CD8-positive, alpha-beta memory T cell (primary cell): Measurements from ENCODE around the gene JAK2. TPM values are rescaled to one million over a fixed set of nuclear protein-coding genes. Genes with fewer than 3 reads are reported as not detected.
"Not testable (repeated sequence)": the region's sequence is repeated elsewhere in the genome, so short reads cannot be mapped to it uniquely, and the experiment has no call there.

Source experiments
- CTCF ChIA-PET: fragments of 350-600 bp; sonication (Branson Sonifier 250); formaldehyde crosslinking; loops from one replicate; lab custom pipeline; 2021; ENCODE audit warnings: antibody characterized with exemption; lab: Charles Lee
- POLR2A ChIA-PET: fragments of 350-600 bp; sonication (Branson Sonifier 250); formaldehyde crosslinking; loops from one replicate; lab custom pipeline; 2021; ENCODE audit warnings: antibody characterized with exemption; lab: Charles Lee
- DNase-seq, 5 donors: peaks; one replicate each; pipeline versions ENCODE4 v3.0.0 to v3.0.0-alpha.2; 2020 to 2022; ENCODE audit warnings: mixed read lengths in 1 of 5
- H3K27ac ChIP-seq: one replicate; pipeline ENCODE4 v1.7.0; 2013; ENCODE audit warnings: low read depth, mild to moderate bottlenecking, low read length, moderate library complexity
- H3K27me3 ChIP-seq: 2 replicates; pipeline ENCODE4 v1.7.0; 2013; ENCODE audit warnings: low read length, mild to moderate bottlenecking; ENCODE audit not compliant: insufficient read depth, poor library complexity, severe bottlenecking
- H3K36me3 ChIP-seq: 2 replicates; pipeline ENCODE4 v1.7.0; 2013; ENCODE audit warnings: mild to moderate bottlenecking, low read length, moderate library complexity; ENCODE audit not compliant: insufficient read depth
- H3K4me1 ChIP-seq: 2 replicates; pipeline ENCODE4 v1.7.0; 2013; ENCODE audit warnings: mild to moderate bottlenecking, low read length, moderate library complexity; ENCODE audit not compliant: insufficient read depth
- H3K4me3 ChIP-seq: 2 replicates; pipeline ENCODE4 v1.7.0; 2013; ENCODE audit warnings: mild to moderate bottlenecking, low read length
- H3K9me3 ChIP-seq: 2 replicates; pipeline ENCODE4 v1.7.0; 2013; ENCODE audit warnings: mild to moderate bottlenecking, low read length
- H3K27ac Mint-ChIP-seq, 8 donors: one replicate each; pipeline ENCODE4 v1.8.0; 2020 to 2021; ENCODE audit warnings: mixed read lengths in 8 of 8, mild to moderate bottlenecking in 6 of 8, inconsistent platforms in 3 of 8, moderate library complexity in 3 of 8
- H3K27me3 Mint-ChIP-seq, 2 donors: one replicate each; pipeline ENCODE4 v1.8.0; 2020 to 2021; ENCODE audit warnings: mixed read lengths in 2 of 2, mild to moderate bottlenecking in 1 of 2, moderate library complexity in 1 of 2
- H3K36me3 Mint-ChIP-seq, 3 donors: one replicate each; pipeline ENCODE4 v1.8.0; 2020 to 2021; ENCODE audit warnings: mixed read lengths in 3 of 3, inconsistent platforms in 1 of 3, mild to moderate bottlenecking in 1 of 3
- H3K4me1 Mint-ChIP-seq, 3 donors: one replicate each; pipeline ENCODE4 v1.8.0; 2020 to 2021; ENCODE audit warnings: mixed read lengths in 3 of 3, inconsistent platforms in 1 of 3, mild to moderate bottlenecking in 1 of 3
- H3K4me3 Mint-ChIP-seq, 7 donors: one replicate each; pipeline ENCODE4 v1.8.0; 2020 to 2021; ENCODE audit warnings: mixed read lengths in 7 of 7, mild to moderate bottlenecking in 6 of 7, moderate library complexity in 4 of 7, inconsistent platforms in 2 of 7
- H3K9me3 Mint-ChIP-seq, 5 donors: one replicate each; pipeline ENCODE4 v1.8.0; 2020 to 2022; ENCODE audit warnings: mixed read lengths in 5 of 5, mild to moderate bottlenecking in 3 of 5, moderate library complexity in 2 of 5, inconsistent platforms in 1 of 5
- polyA plus RNA-seq: library from polyadenylated mRNA; unstranded; fragments of 300-500 nt; fragmentation: Illumina TruSeq; gene quantifications from one replicate; pipeline ENCODE4 v1.2.3, GENCODE V29; 2021
- total RNA-seq, 2 experiments: library from RNA; stranded (reverse); gene quantifications; one replicate each; pipeline ENCODE4 v1.2.3, GENCODE V29; 2021

Gene JAK2
- total RNA-seq (10 to 100 TPM; 24.9 to 25.1 TPM), polyA plus RNA-seq (9.6 TPM)

DNA sequence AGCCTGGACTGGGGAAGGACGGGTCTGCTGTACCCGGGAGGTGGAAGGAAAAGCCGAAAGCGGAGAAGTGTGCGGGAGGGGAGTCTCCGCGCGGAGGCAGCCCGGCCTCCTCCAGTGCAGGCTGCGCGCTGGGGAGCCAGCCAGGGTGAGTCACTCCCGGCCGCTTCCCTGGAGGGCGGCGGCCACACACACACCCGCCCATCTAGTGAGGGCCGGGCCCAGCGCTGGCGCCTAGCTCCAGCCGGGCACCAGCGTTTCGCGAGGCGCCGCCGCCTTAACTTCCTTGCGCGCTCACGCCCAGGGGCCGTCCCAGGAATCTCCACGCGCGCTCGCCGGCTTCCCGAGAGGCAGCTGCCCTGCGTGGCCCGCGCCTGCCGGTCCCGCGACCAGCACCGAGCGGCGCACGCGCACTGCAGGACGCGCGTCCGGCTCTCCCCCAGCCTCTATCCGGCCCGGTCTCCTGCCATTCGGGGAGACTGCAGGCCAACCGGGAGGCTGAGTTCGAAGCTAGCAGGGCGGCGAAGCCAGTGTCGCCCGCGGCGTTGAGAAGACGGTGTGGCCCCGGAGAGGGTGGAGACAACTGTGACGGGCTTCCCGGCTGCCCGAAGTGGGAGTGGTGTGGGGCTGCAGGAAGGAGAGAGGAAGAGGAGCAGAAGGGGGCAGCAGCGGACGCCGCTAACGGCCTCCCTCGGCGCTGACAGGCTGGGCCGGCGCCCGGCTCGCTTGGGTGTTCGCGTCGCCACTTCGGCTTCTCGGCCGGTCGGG lies at the start of gene JAK2:
JAK2 (plus strand) TSS at position 652 of the 765 bp plus-strand sequence. CDS start 36,716 bp downstream, outside the sequence.
- no peaks in the 10 kb centered on the region for H3K27me3 ChIP-seq
- peak; percentile 74 to 88 (median 78) for DNase-seq
- no peaks in the 10 kb centered on the region for H3K27me3 Mint-ChIP-seq
- H3K27ac Mint-ChIP-seq: peak within 1 kb of the TSS; percentile 81 to 96 (median 90)
- peaks cover 27 to 34% (median 28%) of the 10 kb centered on the region in 3 donors for H3K4me1 Mint-ChIP-seq
- ChIA-PET POLR2A (interaction anchor here (0.5 to 1.6 kb wide), 8 partner anchors 15 to 1773 kb away, joined by 3 to 14 read pairs (median 3); partner anchors contain the start of genes AK3, KDM4C, RCL1 and RIC1), CTCF (interaction anchor here (0.7 to 5.4 kb wide), 10 partner anchors 9 to 644 kb away, joined by 3 to 93 read pairs (median 4); partner anchors contain the start of genes AK3 and RCL1)
- peak within 1 kb of the TSS; percentile 88 to 93 (median 92) for H3K4me3 Mint-ChIP-seq
- H3K27ac ChIP-seq: peak within 1 kb of the TSS; percentile 74
- peak within 1 kb of the TSS; percentile 44 for H3K4me3 ChIP-seq
- no peaks in the 10 kb centered on the region for H3K36me3 ChIP-seq
- H3K36me3 Mint-ChIP-seq: peaks cover 0 to 9% (median 0%) of the 10 kb centered on the region in 3 donors
- H3K9me3 Mint-ChIP-seq: no peaks in the 10 kb centered on the region
- no peaks in the 10 kb centered on the region for H3K9me3 ChIP-seq
- peaks cover 34% of the 10 kb centered on the region for H3K4me1 ChIP-seq

DNA sequence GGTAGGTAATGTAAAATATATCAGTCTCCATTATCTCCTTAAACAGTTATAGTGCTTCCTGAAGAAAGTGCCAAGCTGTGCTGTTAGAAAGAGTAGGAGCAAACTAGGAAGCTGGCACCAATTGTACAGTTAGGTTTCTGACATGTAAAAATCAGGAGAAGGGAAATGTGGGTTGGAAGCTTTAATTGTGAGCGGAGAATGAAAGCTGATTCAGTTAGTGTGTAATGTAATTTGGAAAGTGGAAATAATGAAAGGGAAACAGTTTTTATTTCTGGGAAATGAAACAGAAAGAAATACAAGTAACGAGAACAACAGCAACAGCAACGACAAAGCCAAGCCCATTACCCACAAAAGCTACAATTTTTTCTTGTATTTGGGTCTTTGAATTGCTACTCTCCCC lies 48.8 kb upstream of the JAK2 start:
- Mint-ChIP-seq H3K4me3 (peak overlapping the region in 3 of 7 donors; percentile 44 to 67 (median 47)), H3K36me3 (peaks cover 0 to 2% (median 0%) of the 10 kb centered on the region in 3 donors), H3K9me3 (no peaks in the 10 kb centered on the region), H3K27ac (peak overlapping the region in 5 of 8 donors; percentile 13 to 78 (median 40)), H3K27me3 (peaks cover 0 to 1% of the 10 kb centered on the region in 2 donors), H3K4me1 (peaks cover 36 to 53% (median 41%) of the 10 kb centered on the region in 3 donors)
- Histone ChIP-seq H3K27ac (no peak overlapping the region), H3K4me3 (no peak overlapping the region), H3K4me1 (peaks cover 31% of the 10 kb centered on the region), H3K27me3 (no peaks in the 10 kb centered on the region), H3K9me3 (no peaks in the 10 kb centered on the region), H3K36me3 (no peaks in the 10 kb centered on the region)
- no peak for DNase-seq
- CTCF ChIA-PET: no interaction called here
- POLR2A ChIA-PET: no interaction called here

DNA sequence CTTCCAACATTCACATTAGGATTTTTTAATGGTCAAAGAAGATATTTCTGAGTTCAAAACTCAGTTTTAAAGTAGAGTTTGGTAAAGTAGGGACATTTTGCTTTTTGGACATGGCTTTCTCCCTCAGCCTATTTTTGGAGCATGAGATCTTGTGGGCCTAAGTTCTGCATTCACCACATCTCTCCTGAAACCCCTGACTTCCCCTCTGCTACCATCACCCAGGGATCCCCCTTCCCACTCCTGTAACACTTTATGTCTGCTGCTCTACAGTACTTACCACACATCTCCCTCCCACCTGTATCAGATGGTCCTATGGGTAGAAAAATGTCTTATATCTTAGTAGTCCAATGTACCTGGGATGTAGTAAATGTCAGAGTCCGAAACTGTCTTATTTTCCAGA lies 48.2 kb upstream of the JAK2 start:
- no peak for DNase-seq
- H3K4me1 Mint-ChIP-seq: peaks cover 36 to 53% (median 41%) of the 10 kb centered on the region in 3 donors
- ChIA-PET CTCF (no interaction called here), POLR2A (no interaction called here)
- no peaks in the 10 kb centered on the region for H3K9me3 ChIP-seq
- no peaks in the 10 kb centered on the region for H3K9me3 Mint-ChIP-seq
- H3K27ac ChIP-seq: no peak overlapping the region
- H3K27me3 ChIP-seq: no peaks in the 10 kb centered on the region
- H3K4me3 Mint-ChIP-seq: peak overlapping the region in 3 of 7 donors; percentile 53 to 62 (median 58)
- H3K36me3 Mint-ChIP-seq: peaks cover 0 to 2% (median 0%) of the 10 kb centered on the region in 3 donors
- H3K36me3 ChIP-seq: no peaks in the 10 kb centered on the region
- peaks cover 31% of the 10 kb centered on the region for H3K4me1 ChIP-seq
- peaks cover 0 to under 1% of the 10 kb centered on the region in 2 donors for H3K27me3 Mint-ChIP-seq
- H3K27ac Mint-ChIP-seq: peak overlapping the region in 6 of 8 donors; percentile 11 to 80 (median 21)
- no peak overlapping the region for H3K4me3 ChIP-seq

DNA sequence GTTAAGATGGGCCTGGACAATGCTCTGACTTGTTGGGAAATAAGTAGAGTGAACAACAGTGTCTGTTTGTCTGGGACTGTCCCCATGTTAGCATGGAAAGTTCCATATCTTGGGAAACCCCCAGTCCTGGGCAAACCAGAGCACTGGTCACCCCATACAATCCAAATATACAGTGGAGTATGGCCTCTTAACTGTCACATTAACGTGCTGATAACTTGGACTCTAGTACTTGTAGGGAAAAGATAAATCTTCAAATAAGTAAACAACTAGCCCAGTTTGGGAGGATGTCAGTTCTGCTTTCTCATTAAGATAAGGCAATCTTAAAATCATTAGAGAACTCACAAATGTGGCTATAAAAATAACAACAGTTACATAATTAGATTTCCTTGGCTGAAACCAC lies 47.6 kb upstream of the JAK2 start:
- CTCF ChIA-PET: no interaction called here
- no peak for DNase-seq
- Mint-ChIP-seq H3K9me3 (no peaks in the 10 kb centered on the region), H3K4me1 (peaks cover 39 to 53% (median 44%) of the 10 kb centered on the region in 3 donors), H3K36me3 (no peaks in the 10 kb centered on the region), H3K27me3 (no peaks in the 10 kb centered on the region), H3K27ac (peak overlapping the region in 2 of 8 donors; percentile 20 to 54), H3K4me3 (peak overlapping the region in 3 of 7 donors; percentile 20 to 42 (median 23))
- no peaks in the 10 kb centered on the region for H3K9me3 ChIP-seq
- no peak overlapping the region for H3K4me3 ChIP-seq
- H3K27me3 ChIP-seq: no peaks in the 10 kb centered on the region
- H3K36me3 ChIP-seq: no peaks in the 10 kb centered on the region
- POLR2A ChIA-PET: no interaction called here
- H3K27ac ChIP-seq: no peak overlapping the region
- H3K4me1 ChIP-seq: peaks cover 31% of the 10 kb centered on the region

DNA sequence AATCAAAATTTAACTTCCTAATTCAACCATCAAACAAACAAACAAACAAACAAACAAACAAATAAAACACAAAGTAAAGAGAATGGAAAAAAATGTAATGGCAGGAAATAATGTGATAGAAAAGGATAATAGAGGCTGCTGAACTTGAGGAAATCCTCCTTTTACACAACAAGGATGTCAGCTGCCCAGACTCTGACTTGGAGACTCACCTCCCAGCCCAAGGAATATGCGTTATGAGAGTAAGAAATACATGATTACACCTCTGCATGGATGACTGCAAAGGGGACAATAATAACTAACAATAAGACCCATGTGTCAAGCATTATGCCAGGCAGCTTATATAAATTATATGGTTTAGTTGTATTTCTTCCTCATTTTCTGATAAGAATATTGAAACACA lies 46.6 kb upstream of the JAK2 start:
- POLR2A ChIA-PET: no interaction called here
- H3K4me1 ChIP-seq: peaks cover 31% of the 10 kb centered on the region
- H3K27ac ChIP-seq: no peak overlapping the region
- Mint-ChIP-seq H3K4me3 (peak overlapping the region in 5 of 7 donors; percentile 6 to 57 (median 31)), H3K9me3 (no peaks in the 10 kb centered on the region), H3K27me3 (no peaks in the 10 kb centered on the region), H3K4me1 (peaks cover 40 to 53% (median 44%) of the 10 kb centered on the region in 3 donors), H3K36me3 (no peaks in the 10 kb centered on the region), H3K27ac (peak overlapping the region in 5 of 8 donors; percentile 5 to 75 (median 48))
- CTCF ChIA-PET: no interaction called here
- H3K4me3 ChIP-seq: no peak overlapping the region
- no peaks in the 10 kb centered on the region for H3K36me3 ChIP-seq
- H3K27me3 ChIP-seq: no peaks in the 10 kb centered on the region
- no peak for DNase-seq
- no peaks in the 10 kb centered on the region for H3K9me3 ChIP-seq

DNA sequence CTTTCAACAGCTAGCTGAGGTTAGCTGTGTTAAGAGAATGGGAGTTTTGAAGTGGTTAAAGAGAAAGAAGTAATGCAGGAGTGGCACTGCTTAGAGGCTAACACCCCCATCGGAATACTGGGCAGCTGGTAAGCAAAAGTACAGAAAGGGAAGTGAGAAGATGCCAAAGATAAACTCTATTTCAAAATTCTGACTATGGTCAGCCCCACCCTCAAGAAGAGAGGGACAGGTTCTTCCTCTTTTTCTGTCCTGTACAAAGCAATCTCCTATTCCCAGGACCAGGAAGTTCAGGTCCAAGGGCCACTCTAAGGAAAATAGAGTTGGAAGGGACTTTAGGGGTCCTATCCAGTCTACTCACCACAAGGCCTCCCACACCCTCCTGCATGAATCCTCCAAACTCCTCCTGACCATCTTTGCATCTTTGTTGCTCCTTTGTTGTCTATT lies 45.9 kb upstream of the JAK2 start:
- POLR2A ChIA-PET: no interaction called here
- no peaks in the 10 kb centered on the region for H3K9me3 Mint-ChIP-seq
- H3K27ac Mint-ChIP-seq: peak overlapping the region in 5 of 8 donors; percentile 7 to 58 (median 25)
- CTCF ChIA-PET: no interaction called here
- H3K4me1 ChIP-seq: peaks cover 31% of the 10 kb centered on the region
- H3K27me3 ChIP-seq: no peaks in the 10 kb centered on the region
- no peaks in the 10 kb centered on the region for H3K9me3 ChIP-seq
- H3K4me3 ChIP-seq: no peak overlapping the region
- peak overlapping the region in 4 of 7 donors; percentile 6 to 57 (median 32) for H3K4me3 Mint-ChIP-seq
- H3K36me3 ChIP-seq: no peaks in the 10 kb centered on the region
- peak in 1 of 5 donors; percentile 16 for DNase-seq
- peaks cover 42 to 55% (median 48%) of the 10 kb centered on the region in 3 donors for H3K4me1 Mint-ChIP-seq
- H3K27ac ChIP-seq: no peak overlapping the region
- no peaks in the 10 kb centered on the region for H3K27me3 Mint-ChIP-seq
- H3K36me3 Mint-ChIP-seq: no peaks in the 10 kb centered on the region

DNA sequence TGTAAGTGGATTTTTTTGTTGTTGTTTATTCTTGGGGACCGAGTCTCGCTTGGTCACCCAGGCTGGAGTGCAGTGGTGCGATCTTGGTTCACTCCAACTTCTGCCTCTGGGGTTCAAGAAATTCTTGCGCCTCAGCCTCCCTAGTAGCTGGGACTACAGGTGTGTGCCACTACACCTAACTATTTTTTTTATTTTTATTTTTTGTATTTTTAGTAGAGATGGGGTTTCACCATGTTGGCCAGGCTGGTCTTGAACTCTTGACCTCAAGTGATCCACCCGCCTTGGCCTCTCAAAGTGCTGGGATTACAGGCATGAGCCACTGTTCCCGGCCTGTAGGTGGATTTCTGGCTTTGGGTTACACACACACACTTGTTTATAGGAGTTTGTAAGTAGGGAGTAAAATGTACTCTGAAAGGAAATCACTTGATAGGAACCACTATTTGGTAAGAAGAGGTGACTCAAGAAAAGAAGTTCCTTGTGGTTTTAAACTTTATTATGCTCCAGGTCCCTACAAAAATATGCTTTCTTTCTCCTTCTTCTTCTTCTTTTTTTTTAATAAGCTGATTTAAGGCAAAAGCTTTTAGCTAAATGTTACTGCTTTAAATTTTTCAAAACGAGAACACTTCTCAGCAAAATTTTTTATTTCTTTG lies 42.9 kb upstream of the JAK2 start:
- H3K9me3 ChIP-seq, H3K4me3 Mint-ChIP-seq, H3K36me3 ChIP-seq, H3K9me3 Mint-ChIP-seq, H3K27ac Mint-ChIP-seq, DNase-seq, H3K36me3 Mint-ChIP-seq, H3K27me3 Mint-ChIP-seq, H3K4me3 ChIP-seq, H3K27me3 ChIP-seq: not testable (repeated sequence)
- ChIA-PET CTCF (interaction anchor here (0.9 kb wide), 1 partner anchor 17 kb away, joined by 3 read pairs; no protein-coding TSS in a partner anchor), POLR2A (interaction anchor here (0.6 kb wide), 1 partner anchor 658 kb away, joined by 3 read pairs; no protein-coding TSS in a partner anchor)
- peaks cover 18% of the 10 kb centered on the region for H3K4me1 ChIP-seq
- H3K27ac ChIP-seq: peak overlapping the region; percentile 2
- H3K4me1 Mint-ChIP-seq: peaks cover 38 to 45% (median 41%) of the 10 kb centered on the region in 3 donors
